NT2/D1 (cell line): ENCODE measurements around the gene PALLD.

Experiments used
- DNase-seq: peaks from one replicate; pipeline ENCODE4 v3.0.0-alpha.2; 2011; ENCODE audit warnings: low read depth, low spot score
- H3K27me3 ChIP-seq: 2 replicates; pipeline ENCODE4 v1.6.0; 2011; ENCODE audit warnings: mild to moderate bottlenecking; ENCODE audit not compliant: insufficient read length, insufficient read depth
- H3K36me3 ChIP-seq: 2 replicates; pipeline ENCODE4 v1.6.1; 2011; ENCODE audit warnings: mild to moderate bottlenecking, low read length, mixed read lengths; ENCODE audit not compliant: insufficient read depth, insufficient read length
- H3K4me1 ChIP-seq: 2 replicates; pipeline ENCODE4 v1.5.1; 2011; ENCODE audit not compliant: insufficient read depth, insufficient read length
- H3K4me3 ChIP-seq: 2 replicates; pipeline ENCODE4 v1.5.1; 2011; ENCODE audit warnings: low read depth; ENCODE audit not compliant: insufficient read length
- H3K9ac ChIP-seq: 2 replicates; pipeline ENCODE4 v1.6.0; 2011; ENCODE audit warnings: low read depth; ENCODE audit not compliant: insufficient read length
- H3K9me3 ChIP-seq: 2 replicates; pipeline ENCODE4 v1.5.1; 2011; ENCODE audit warnings: mild to moderate bottlenecking, low read length; ENCODE audit not compliant: insufficient read depth
- SUZ12 ChIP-seq: IDR thresholded peaks from 2 replicates; pipeline ENCODE4 v1.6.1; 2011; ENCODE audit not compliant: insufficient read length, insufficient read depth; ENCODE audit errors: extremely low read depth
- YY1 ChIP-seq: IDR thresholded peaks from 2 replicates; pipeline ENCODE4 v1.6.1; 2011; ENCODE audit not compliant: insufficient read length, insufficient read depth
- ZNF274 ChIP-seq: IDR thresholded peaks from 2 replicates; pipeline ENCODE4 v1.6.1; 2011; ENCODE audit warnings: mild to moderate bottlenecking, low read depth, low read length

The PALLD gene

DNA sequence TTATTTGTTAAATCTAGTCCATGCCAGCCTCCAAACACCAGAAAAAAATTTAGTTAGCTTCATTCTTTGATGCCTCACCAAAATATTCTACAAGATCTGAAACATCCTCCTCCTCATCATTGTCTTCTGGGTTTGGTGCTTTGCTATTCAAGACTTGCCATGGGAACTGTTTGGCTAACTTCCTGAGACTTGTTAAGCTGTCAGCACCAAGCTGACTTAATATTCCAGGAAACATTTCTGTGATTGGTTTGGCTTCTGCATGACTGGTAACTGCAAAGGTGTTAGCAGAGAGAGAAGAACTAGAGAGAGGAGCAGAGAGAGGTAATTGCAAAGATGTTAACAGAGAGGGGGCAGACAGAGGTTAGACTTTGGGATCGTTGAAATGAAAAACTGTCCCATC is 101.3 kb downstream of the PALLD start:
- TF ChIP-seq SUZ12 = no peak
- no peak for TF ChIP-seq ZNF274
- no peak for TF ChIP-seq YY1
- H3K4me1 ChIP-seq = no peaks in the 10 kb centered on the region
- no peaks in the 10 kb centered on the region for H3K27me3 ChIP-seq
- no peaks in the 10 kb centered on the region for H3K36me3 ChIP-seq
- no peak for DNase-seq
- H3K9me3 ChIP-seq = no peaks in the 10 kb centered on the region
- H3K9ac ChIP-seq = no peak overlapping the region
- no peak overlapping the region for H3K4me3 ChIP-seq

DNA sequence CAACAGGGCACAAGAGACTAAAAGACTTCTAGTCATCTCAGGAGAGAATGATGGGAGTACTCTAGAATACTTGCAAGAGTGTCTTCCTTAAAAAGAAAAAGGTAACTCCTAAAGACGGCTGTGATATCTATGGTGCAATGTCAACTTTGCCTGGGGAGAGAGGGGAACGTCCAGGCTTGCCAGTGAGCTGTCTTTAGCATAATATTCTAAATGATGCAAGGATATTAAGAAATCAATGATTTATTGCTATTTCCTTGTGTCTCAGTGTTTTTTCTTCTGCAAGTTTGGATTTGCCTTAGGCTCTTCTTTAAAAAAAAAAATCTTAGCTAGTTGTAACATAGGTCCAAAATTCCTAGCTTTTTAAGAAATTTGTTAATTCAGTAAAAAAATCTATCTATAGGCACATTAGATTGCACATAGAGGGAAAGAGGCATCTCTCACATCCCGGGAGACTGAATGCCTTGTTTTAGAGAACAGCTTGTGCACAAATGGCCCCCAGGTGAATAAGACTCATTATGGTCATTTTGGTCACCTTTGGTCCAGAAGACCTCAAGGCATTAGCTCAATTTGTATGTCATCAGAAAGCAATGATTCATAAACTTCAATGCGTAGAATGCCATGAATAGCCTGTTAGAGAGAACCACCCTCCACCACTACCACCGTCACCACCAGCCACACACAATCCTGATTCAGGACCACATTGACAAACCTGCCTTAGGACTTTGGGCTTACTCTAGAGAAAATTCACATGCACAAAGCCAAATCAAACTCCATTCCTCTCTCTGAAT is 104.1 kb downstream of the PALLD start:
- Histone ChIP-seq H3K27me3 (no peaks in the 10 kb centered on the region), H3K36me3 (no peaks in the 10 kb centered on the region), H3K9ac (no peak overlapping the region), H3K4me3 (no peak overlapping the region), H3K4me1 (no peaks in the 10 kb centered on the region), H3K9me3 (no peaks in the 10 kb centered on the region)
- no peak for DNase-seq
- TF ChIP-seq YY1 = no peak
- no peak for TF ChIP-seq ZNF274
- TF ChIP-seq SUZ12 = no peak

DNA sequence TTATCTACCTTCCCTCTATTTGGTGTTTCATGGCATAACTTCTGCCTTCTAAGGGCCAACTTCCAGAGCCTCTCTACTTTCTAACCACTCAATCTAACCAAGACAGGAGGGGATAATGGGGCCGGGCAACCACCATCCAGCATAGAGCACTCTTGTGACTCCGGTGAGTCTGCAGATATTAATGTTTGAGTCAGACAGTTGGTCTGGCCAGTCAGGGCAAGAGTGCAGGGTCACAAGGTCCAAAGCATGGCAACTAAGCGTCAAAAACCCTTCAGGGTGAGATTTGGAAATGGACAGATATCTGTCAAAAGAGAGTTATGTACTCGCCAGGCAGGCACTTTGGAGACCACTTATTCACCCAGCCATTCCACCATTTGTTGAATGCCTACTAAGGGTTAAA is 105.0 kb downstream of the PALLD start:
- Histone ChIP-seq H3K36me3 (no peaks in the 10 kb centered on the region), H3K27me3 (no peaks in the 10 kb centered on the region), H3K4me3 (no peak overlapping the region), H3K9me3 (no peaks in the 10 kb centered on the region), H3K9ac (no peak overlapping the region), H3K4me1 (no peaks in the 10 kb centered on the region)
- TF ChIP-seq ZNF274 = no peak
- DNase-seq = no peak

DNA sequence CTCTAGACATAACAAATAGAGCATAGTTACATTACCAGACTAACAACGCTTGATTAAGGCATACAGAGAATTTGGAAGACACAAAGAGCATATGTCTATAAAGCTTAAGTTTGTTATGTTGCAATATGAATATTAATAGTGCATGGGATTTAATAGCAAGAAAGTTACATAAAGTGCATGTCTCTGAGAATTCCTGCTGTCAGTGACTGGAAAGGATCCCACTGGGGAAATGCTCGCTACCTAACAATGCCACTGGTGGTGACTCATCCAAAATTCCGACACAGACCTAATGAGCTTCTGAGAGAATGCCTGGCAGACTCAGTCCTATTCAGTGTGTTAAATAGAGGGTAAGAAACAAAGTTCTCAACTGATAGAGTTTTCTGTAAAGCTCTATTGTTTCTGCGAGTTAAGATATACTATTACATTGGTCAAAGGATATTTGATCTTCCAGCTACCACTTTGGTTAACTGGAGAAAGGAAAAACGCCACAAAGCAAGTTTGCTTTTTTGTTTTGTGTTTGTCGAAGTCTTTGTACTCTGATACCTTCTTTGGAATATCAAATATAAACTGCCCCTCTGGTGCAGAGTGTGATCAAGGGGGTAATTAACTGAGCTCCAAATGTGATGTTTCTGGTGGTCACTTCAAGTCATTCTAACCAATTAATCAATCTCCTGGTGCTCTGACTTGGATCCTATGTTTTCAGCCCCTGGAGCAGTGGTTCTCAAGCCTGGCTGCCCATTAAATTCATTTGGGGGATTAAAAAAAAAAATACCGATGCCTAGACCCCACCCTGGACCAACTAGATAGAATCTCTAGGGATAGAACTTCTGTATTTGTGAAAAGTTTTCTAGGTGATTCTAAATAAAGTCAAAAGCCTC is 107.9 kb downstream of the PALLD start:
- no peak for DNase-seq
- no peak overlapping the region for H3K4me3 ChIP-seq
- H3K36me3 ChIP-seq = no peaks in the 10 kb centered on the region
- no peaks in the 10 kb centered on the region for H3K27me3 ChIP-seq
- TF ChIP-seq ZNF274 (no peak), YY1 (no peak), SUZ12 (no peak)
- no peak overlapping the region for H3K9ac ChIP-seq
- no peaks in the 10 kb centered on the region for H3K4me1 ChIP-seq
- H3K9me3 ChIP-seq = no peaks in the 10 kb centered on the region

DNA sequence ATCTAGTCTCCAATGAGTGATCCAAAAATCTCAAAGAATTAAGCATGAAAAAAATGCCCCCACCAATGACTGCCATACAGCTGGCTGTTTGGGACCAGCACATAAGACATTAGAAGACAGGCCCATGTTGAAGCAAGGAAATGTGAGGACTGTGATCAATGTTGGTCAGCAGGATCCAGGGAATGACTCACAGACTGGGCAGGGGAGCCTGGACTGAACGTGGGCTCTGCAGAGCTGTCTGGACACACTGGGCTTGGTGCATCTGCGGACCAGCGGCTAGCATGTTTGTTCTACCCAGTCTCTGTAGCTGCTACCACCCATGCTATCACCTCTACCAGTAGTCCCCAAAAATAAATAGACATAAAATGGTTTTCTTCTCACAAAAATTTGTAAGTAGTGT is 108.6 kb downstream of the PALLD start:
- Histone ChIP-seq H3K4me3 (no peak overlapping the region), H3K9me3 (no peaks in the 10 kb centered on the region), H3K27me3 (no peaks in the 10 kb centered on the region), H3K36me3 (no peaks in the 10 kb centered on the region), H3K4me1 (no peaks in the 10 kb centered on the region), H3K9ac (no peak overlapping the region)
- TF ChIP-seq YY1 (no peak), SUZ12 (no peak), ZNF274 (no peak)
- no peak for DNase-seq

DNA sequence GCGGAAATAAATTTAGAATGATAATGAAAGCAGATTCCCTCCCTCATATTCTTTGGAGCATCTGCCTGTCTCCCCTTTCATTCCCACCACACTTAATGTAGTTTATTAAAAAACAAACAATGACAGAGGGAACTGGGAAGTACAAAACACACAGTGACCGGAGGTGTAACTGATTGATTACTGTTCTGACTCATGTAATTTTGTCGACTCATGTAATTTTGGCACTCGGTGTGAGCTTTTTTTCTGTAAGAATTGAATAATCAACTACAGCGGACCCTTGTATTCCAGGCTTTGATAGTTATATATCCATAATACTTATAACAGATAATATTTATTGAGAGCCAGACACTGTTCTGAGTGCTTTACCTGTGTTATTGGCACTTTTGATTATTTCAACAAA is 110.4 kb downstream of the PALLD start:
- no peaks in the 10 kb centered on the region for H3K4me1 ChIP-seq
- no peak overlapping the region for H3K4me3 ChIP-seq
- DNase-seq = no peak
- no peak for TF ChIP-seq SUZ12
- TF ChIP-seq YY1 = no peak
- TF ChIP-seq ZNF274 = no peak
- no peak overlapping the region for H3K9ac ChIP-seq
- no peaks in the 10 kb centered on the region for H3K9me3 ChIP-seq
- no peaks in the 10 kb centered on the region for H3K36me3 ChIP-seq
- H3K27me3 ChIP-seq = no peaks in the 10 kb centered on the region

DNA sequence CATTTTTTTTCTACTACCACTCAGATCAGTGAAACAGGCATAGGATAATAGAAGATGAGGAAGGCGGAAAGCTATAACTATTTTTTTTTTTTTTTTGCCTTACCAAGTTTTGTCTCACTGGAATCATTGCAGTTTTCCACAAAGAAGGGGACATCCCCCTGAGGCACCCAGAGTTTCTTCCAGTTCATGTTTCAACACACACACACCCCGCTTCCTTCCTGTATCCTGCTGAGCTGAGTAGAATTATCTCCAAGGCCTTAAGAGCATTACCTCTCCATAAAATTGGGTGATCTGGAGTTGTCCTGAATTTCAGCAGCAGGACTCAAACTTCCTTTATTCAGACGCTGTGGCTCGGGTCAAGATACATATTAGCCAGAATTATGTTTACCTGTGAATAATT is 111.9 kb downstream of the PALLD start:
- TF ChIP-seq ZNF274 = no peak
- no peak for TF ChIP-seq YY1
- no peak for TF ChIP-seq SUZ12

More for the DNA sequence above, 111.9 kb downstream of the PALLD start:
- H3K4me3 ChIP-seq = no peak overlapping the region
- H3K9ac ChIP-seq = no peak overlapping the region
- no peaks in the 10 kb centered on the region for H3K4me1 ChIP-seq
- H3K36me3 ChIP-seq = no peaks in the 10 kb centered on the region
- no peaks in the 10 kb centered on the region for H3K9me3 ChIP-seq
- no peak for DNase-seq
- no peaks in the 10 kb centered on the region for H3K27me3 ChIP-seq
